GM18868 (cell line): Measurements from ENCODE around the gene PBX1.

Source experiments
- ATAC-seq: cut with Tn5 transposase; IDR thresholded peaks from one replicate; pipeline ENCODE4 v1.9.1; 2021; ENCODE audit warnings: mild to moderate bottlenecking, moderate library complexity; ENCODE audit not compliant: unreplicated experiment

The PBX1 gene

DNA sequence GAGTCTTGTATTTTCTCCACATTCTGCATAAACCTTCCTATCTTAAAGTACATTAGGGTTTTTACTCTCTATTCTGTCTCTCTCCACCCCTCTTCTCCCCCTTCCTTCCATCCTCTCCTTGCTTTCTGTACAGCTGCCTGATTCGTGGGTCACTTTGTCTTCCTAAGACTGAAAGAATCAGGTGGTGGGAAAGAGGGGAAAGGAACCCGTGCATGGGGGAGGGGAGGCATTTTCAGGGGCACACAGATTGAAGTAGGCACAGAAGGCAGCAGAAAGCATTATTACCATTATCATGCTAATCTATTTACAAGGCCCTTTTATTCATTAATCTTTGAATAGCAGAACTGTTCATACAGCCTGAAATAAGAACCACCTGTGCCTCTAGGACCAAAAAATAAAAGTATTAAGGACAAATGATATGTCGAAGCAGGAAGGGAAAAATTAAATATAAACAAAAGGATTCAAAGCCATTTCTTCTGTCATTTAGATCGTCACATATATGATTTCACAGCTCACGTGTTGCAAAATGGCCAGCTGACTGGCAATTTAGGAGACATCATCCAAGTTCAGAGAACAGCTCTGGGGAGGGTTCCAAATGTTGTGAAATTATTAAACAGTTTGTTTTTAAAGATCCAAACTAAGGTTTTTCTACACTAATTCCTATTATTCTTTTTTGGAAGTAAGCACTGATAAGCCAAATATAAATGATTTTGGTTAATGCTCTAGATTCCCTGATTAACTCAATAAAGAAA lies 154.6 kb downstream of the PBX1 start:
- no peak for ATAC-seq

DNA sequence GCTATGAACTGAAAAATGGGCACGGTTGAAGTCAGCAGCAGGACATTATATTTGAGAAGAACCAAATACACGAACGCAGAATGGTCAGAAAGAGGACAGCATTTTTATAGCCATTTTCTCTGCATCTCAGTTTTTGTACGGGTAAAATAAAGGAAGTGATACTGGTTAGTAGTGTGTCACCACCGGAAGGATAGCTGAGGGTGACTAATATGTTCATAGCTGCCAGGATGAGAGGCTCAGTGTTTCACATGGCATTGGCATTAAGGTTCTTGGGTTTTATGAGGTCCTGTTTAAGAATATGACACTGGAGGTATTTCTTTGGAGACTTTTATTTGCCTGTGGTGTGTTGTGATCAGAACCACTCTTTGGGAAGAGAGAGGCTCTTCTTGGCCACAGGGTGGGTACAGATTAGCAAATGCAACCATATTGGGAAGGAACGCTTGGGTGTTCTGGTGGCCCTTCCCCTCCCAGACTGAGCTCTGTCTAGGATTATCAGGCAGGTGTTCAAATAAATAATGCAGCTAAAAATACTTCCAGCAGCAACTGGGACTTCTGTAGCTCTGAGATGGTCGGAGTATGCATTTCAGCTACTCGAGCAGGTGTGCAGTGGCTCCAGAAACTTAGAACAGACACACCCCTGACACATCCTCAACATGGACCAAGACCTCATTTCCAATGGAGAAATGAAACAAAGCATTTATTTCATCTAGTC lies 158.2 kb downstream of the PBX1 start:
- peak; percentile 97 for ATAC-seq

DNA sequence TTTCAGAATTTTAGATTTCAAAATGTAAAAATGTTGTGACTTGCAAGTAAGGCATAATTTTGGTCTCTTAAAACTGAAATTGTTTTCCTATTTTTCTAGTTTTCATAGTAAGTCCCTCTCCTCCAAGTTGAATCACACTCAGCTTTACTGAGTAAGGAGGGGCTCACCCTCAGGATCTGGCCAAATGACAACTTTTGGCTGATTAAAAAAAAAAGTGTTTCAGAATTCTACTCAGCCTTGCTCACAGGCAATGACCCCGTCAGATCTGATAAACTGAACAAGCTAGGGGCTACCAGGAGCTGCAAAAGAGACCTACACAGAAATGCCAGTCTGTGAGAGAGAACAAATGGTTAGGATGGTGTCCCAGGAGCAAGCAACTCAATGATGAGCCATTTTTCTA lies 159.8 kb downstream of the PBX1 start:
- no peak for ATAC-seq

GRCh38 chr1:164719676-164720439 lies 160.9 kb downstream of the PBX1 start:
- ATAC-seq: no peak

DNA sequence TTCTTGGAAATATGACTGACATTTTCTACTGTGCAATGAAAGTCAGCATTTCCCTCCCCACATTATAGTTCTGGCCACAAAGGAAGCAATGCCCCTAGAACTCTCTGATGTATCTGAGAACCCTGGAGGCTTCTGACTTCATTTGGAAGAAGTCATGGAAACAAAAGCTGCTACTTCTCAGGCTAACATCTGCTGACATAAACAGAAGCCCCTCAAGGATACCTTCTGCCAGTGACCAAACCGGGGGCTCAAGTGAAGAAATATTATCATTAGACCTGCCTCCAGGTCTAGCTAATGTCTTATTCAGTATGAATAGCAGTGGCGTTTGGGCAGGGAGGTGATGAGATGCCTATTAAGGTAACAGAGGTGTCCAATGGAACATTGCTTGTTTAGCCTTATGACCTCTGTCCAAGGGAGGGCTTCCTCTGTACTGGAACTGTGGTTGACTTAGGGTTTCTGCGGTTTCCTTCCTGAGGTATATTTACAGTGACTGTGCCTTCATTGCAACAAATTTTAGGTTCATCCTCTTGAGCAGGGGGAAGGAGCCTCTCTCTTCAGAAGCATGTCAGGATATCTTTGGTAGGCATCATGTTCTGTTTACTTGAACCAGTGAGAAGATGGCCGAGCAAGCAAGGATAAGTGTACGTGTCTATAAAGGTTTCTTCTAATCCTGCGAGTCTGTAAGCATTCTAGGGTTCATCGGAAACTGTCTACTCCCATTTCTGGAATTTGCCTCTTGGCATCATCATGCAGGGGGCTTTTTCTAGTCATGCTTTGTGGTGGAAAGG lies 161.7 kb downstream of the PBX1 start:
- ATAC-seq: no peak

- ATAC-seq: no peak
Measured at GRCh38 chr1:164721228-164721496, 162.2 kb downstream of the PBX1 start.

- no peak for ATAC-seq
Measured at GRCh38 chr1:164723296-164723798, 164.4 kb downstream of the PBX1 start.

DNA sequence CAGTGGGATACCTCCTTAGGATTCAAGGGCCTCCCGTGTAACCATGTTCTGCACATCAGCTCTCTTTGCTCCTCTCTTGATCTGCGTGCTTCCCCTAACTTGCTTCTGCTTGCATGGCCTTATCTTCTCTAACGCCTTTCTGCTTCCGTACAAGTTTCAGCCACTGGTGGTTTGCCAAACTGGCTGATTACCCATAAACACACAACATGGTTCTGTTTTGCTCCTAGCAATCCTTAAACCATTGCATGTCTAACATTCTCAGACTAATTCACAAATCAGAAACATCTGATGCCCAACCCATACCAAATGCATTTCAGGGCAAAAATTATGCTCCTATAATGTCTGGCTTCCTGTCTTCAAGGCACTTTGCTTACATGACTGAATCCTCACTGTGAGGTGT lies 166.4 kb downstream of the PBX1 start:
- ATAC-seq: no peak

GRCh38 chr1:164726235-164726634 lies 167.3 kb downstream of the PBX1 start:
- ATAC-seq: no peak

DNA sequence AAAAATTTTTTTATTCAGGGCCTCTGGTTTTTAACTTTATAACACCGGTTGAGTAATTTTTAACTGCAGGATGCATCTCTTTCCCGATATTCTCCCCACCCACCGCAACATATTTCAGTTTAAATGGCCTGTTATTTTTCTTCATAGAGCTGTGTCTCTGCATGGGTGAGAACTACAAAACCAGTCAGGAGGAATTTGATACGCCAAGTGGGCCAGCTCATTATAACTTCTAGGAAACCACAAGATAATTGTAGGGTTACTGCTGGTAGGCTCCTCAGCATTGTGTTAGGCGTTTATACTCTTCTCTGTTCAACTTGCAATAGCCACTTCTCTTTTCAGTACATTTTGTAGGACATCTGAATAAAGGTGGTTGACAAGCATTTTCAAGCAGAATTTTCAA lies 169.7 kb downstream of the PBX1 start:
- no peak for ATAC-seq

DNA sequence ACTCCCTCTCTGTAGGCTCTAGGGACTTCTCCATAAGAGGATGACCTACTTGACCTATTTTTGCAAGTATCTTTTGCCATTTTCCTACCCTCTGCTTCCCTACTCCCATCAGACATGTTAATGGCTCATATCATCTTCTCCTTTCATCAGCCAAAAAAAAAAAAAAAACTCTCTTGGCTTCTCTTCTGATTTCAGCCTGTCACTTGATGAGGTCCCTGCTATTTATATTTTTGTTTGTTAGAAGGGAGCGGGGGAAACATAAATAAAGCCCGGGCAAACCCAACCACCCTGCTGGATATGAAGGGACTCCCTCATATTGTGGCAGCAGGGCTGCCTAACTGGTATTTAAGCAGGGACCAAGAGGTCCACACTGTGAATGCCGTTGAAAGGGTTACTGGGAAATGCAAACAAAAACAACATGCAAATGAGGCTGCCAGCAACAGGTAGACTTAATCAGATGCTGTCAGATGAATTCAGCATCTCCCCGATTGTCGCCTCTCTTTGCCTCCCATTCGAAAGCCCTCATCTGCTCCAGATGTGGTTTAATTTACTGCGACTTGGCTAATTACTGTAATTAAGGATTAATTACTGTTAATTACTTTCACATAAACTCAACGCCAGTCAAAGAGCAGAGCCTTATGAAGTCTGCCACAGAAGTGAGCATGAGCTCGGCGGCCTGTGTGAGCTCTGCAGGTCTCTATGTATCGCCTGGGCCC lies 172.3 kb downstream of the PBX1 start:
- no peak for ATAC-seq

DNA sequence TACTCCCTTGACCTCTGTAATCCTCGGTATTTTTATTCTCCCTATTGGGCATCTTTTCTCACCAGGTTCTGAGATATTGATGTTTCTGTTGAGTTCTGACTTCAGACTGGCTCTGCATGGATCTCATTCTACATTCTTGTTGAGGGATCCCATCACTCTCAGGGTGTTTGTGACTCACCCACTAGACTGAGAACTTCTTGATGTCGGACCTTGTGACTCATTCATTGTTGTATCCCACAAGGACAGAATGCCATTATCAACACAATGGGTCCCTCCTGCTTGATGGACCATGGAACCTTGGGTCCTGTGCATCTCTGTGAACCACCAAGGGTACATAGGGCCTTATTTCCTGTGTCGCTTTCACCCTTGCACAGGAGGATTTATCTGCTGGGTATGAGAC lies 174.1 kb downstream of the PBX1 start:
- no peak for ATAC-seq

DNA sequence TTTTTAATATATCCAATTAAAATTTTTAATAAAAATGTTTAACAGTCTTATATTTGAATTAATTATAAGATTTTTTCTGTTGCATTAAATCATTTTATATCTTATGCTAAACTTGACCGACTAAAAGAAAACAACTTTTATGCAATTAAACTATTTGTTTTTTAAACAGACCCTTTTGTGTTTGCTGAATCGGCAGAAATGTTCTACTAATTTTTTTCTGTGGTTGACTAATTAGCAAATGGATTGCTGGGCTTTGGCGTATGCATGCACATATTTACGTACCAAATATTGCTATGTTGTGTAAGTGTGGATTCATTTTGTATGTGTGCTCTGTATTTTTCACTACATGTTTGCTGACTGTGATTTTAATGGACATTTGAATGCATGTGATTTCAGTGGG lies 174.8 kb downstream of the PBX1 start:
- ATAC-seq: no peak

GRCh38 chr1:164735315-164736052 lies 176.5 kb downstream of the PBX1 start:
- ATAC-seq: no peak

DNA sequence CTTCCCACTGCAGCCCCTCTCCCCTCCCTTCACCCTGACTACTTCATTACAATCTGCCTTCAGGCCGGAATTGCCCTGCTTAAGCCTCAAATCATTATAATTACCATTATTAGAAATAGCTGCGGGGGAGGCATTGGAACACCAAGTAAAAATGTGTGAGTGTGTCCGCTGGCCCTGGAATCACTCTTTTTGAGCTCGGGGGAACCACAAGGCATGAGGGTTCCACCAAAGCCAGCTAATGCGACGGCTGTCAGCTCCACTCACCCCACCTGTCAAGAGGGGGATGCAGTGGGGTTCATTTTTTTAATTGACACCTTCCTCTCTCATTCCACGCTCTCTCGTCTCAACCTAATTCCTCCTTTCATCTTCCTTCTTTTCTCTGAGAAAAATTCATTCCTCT lies 177.2 kb downstream of the PBX1 start:
- ATAC-seq: no peak

DNA sequence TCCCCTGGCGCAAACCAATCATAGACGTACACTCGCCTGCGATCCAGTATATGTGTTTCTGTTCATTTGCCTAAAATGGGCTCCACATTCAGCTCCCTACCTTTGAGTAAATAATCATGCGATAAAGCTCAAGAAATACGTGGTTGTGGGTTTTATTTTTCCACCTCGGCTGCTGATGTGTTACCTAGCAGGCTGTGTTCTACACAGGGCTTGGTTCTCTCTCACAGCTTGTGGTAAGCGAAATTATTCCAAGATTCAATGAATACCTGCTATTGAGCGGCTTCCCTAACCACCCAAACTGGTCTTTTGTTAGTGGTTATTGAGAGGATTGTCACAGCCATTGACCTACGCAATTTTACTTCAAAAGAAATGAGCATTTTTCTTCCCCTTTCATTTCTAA lies 180.2 kb downstream of the PBX1 start:
- no peak for ATAC-seq

DNA sequence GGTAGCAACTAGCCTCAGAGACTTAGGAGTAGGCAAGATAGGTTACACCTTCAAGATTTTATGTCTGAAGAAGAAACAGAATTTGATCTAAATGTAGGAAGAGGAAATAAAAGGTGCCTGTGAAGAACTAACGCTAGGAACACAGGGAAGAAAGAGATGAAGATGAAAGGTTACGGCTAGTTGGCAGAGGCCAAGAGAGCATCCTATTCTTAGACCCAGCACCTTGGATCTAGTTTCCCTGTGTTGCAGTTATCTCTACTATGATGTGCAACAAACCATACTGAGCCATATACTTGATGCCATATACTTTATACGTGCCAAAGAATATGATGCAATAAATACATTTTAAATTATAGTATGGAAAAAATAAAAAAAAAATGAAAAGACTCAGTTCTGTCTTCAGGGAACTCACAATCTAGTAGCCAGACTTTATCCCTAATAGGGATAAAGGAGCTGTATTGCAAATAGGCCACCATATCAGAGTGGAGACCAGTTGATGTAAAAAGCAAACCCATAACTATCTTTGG lies 181.1 kb downstream of the PBX1 start:
- ATAC-seq: no peak

- ATAC-seq: no peak
Measured at GRCh38 chr1:164742745-164743144, 183.8 kb downstream of the PBX1 start.

DNA sequence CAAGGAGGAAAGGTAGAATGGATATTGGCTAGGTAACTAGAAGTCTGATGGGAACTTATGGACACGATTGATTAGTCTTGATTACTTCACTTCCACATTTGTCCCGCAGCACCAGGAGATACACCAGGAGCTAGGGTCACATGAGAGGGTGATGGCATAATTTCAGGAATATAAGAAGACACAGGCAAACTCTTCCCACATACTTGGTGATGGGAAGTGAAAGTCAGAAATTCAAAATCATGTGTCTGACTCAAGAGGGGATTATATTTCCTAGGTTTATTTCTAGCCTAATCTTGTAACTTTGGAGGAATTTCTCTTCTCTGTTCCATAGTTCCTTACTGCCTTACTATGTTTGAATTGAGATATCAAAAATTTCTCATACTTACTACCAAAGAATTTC lies 185.0 kb downstream of the PBX1 start:
- no peak for ATAC-seq

DNA sequence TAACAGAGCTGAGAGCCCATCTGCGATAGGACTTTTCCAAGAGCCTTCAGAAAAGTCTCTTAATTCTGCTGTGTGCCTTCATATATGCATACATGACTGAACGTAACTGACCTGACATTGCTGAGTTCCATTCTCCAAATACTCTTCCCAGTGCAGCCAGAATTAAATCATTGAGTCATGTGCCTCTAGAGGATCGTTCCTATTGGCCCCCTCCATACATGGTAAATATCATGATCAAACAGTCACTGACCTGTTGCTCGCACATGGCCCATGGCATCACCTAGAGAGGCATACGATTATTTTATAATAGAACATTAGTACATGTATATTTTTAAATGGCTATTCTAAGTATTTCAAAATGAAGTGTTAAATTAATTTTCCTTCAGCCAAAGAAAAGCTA lies 186.8 kb downstream of the PBX1 start:
- ATAC-seq: no peak
